Hypothalamus (tissue), 51 donors: ENCODE data around the gene OCRL.

Experiments used
- DNase-seq, 51 donors: peaks; one replicate each; lab custom pipeline; 2025; lab: John Stamatoyannopoulos, UW

OCRL gene

GRCh38 chrX:129581904-129582303 lies 41.8 kb downstream of the OCRL start:
- no peak for DNase-seq

GRCh38 chrX:129585167-129585566 lies 45.1 kb downstream of the OCRL start:
- DNase-seq, result no peak

- DNase-seq, result no peak
These were observed 45.6 kb downstream of the OCRL start for GRCh38 chrX:129585691-129586090.

GRCh38 chrX:129586446-129586845 lies 46.4 kb downstream of the OCRL start:
- DNase-seq, result no peak

- DNase-seq, result no peak
These were observed 50.5 kb downstream of the OCRL start for GRCh38 chrX:129590596-129590995.

GRCh38 chrX:129593137-129593536 lies 53.1 kb downstream of the OCRL start:
- no peak for DNase-seq

GRCh38 chrX:129594781-129595180 lies 54.7 kb downstream of the OCRL start:
- no peak for DNase-seq

- no peak for DNase-seq
These were observed 56.0 kb downstream of the OCRL start for GRCh38 chrX:129596077-129596476.

GRCh38 chrX:129597905-129598304 lies 57.8 kb downstream of the OCRL start:
- no peak for DNase-seq

- no peak for DNase-seq
These were observed 59.4 kb downstream of the OCRL start for GRCh38 chrX:129599499-129599898.

- no peak for DNase-seq
These were observed 59.9 kb downstream of the OCRL start for GRCh38 chrX:129599996-129600395.

GRCh38 chrX:129600981-129601424 lies 60.9 kb downstream of the OCRL start:
- DNase-seq, result peak in 41 of 51 donors; percentile 1 to 78 (median 16)

- DNase-seq, result peak in 37 of 51 donors; percentile 0 to 60 (median 14)
These were observed 66.9 kb downstream of the OCRL start for GRCh38 chrX:129606918-129607317.

- no peak for DNase-seq
These were observed 68.4 kb downstream of the OCRL start for GRCh38 chrX:129608496-129608895.

GRCh38 chrX:129609395-129609794 lies 69.3 kb downstream of the OCRL start:
- no peak for DNase-seq

- DNase-seq, result no peak
These were observed 72.3 kb downstream of the OCRL start for GRCh38 chrX:129612396-129612795.

GRCh38 chrX:129613596-129613995 lies 73.5 kb downstream of the OCRL start:
- no peak for DNase-seq

GRCh38 chrX:129614481-129615255 lies 74.6 kb downstream of the OCRL start:
- no peak for DNase-seq

- no peak for DNase-seq
These were observed 77.4 kb downstream of the OCRL start for GRCh38 chrX:129617420-129617819.

- DNase-seq, result no peak
These were observed 78.9 kb downstream of the OCRL start for GRCh38 chrX:129618997-129619396.

GRCh38 chrX:129622757-129623301 lies 82.8 kb downstream of the OCRL start:
- DNase-seq, result no peak

GRCh38 chrX:129626026-129626425 lies 86.0 kb downstream of the OCRL start:
- no peak for DNase-seq
